Activated CD8-positive, alpha-beta T cell treated with anti-CD3 and anti-CD28 coated beads for 36 hours (primary cell): ENCODE results near the gene ELANE. TPM values are rescaled to one million over a fixed set of nuclear protein-coding genes. Genes with fewer than 3 reads are reported as not detected.
A peak's percentile ranks its signal among the peaks of the same experiment; 100 is the strongest.

Experiments
- ATAC-seq: fragments of 200-7000 bp; cut with Tn5 transposase; one replicate; pipeline ENCODE4 v1.10.0; 2021; ENCODE audit warnings: mild to moderate bottlenecking, moderate library complexity
- CTCF ChIA-PET: fragments of 350-600 bp; sonication (Branson Sonifier 250); formaldehyde crosslinking; loops from one replicate; lab custom pipeline; 2021; ENCODE audit warnings: antibody characterized with exemption; lab: Charles Lee
- POLR2A ChIA-PET: fragments of 350-600 bp; sonication (Branson Sonifier 250); formaldehyde crosslinking; loops from one replicate; lab custom pipeline; 2021; ENCODE audit warnings: antibody characterized with exemption; lab: Charles Lee
- DNase-seq: peaks from one replicate; pipeline ENCODE4 v3.0.0-alpha.2; 2020
- H3K27ac Mint-ChIP-seq: one replicate; pipeline ENCODE4 v1.8.0; 2021; ENCODE audit warnings: mild to moderate bottlenecking, mixed read lengths
- H3K27me3 Mint-ChIP-seq: one replicate; pipeline ENCODE4 v1.8.0; 2021; ENCODE audit warnings: mixed read lengths
- H3K36me3 Mint-ChIP-seq: one replicate; pipeline ENCODE4 v1.8.0; 2021; ENCODE audit warnings: low read depth, mixed read lengths
- H3K4me1 Mint-ChIP-seq: one replicate; pipeline ENCODE4 v1.8.0; 2021; ENCODE audit warnings: low read depth, mixed read lengths
- H3K4me3 Mint-ChIP-seq: one replicate; pipeline ENCODE4 v1.8.0; 2021; ENCODE audit warnings: mild to moderate bottlenecking, moderate library complexity, mixed read lengths
- H3K9me3 Mint-ChIP-seq: one replicate; pipeline ENCODE4 v1.8.0; 2021; ENCODE audit warnings: mixed read lengths
- intact Hi-C: fragments of 100-400 bp; cut with micrococcal nuclease; formaldehyde crosslinking; loops from one replicate; pipeline ENCODE4 v1.10.0; 2022
- total RNA-seq, 2 experiments: library from RNA; stranded (reverse); gene quantifications; one replicate each; pipeline ENCODE4 v1.2.3, GENCODE V29; 2021
- TF ChIP-seq, protein P1 (sequence below): fragments of 200-600 bp; IDR thresholded peaks from one replicate; pipeline ENCODE4 v1.8.0; 2022; ENCODE audit warnings: antibody characterized with exemption, mild to moderate bottlenecking

The ELANE gene
- total RNA-seq, 2 experiments from 2014 or later: not detected

DNA sequence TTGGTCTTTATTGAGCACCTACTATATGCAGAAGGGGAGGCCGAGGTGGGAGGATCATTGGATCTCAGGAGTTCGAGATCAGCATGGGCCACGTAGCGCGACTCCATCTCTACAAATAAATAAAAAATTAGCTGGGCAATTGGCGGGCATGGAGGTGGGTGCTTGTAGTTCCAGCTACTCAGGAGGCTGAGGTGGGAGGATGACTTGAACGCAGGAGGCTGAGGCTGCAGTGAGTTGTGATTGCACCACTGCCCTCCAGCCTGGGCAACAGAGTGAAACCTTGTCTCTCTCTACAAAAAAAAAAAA lies 11.2 kb downstream of the ELANE start:
- Mint-ChIP-seq H3K4me3 (peak overlapping the region; percentile 26), H3K27me3 (peaks cover 11% of the 10 kb centered on the region), H3K4me1 (peaks cover 14% of the 10 kb centered on the region), H3K36me3 (no peaks in the 10 kb centered on the region), H3K9me3 (no peaks in the 10 kb centered on the region), H3K27ac (no peak overlapping the region)
- intact Hi-C loops: loop anchor here (2.0 kb wide), 1 partner anchor 58 kb away; no protein-coding TSS in a partner anchor
- DNase-seq: no peak
- no peak for ATAC-seq
- ChIA-PET CTCF (interaction anchor here (0.6 to 2.5 kb wide), 27 partner anchors 9 to 378 kb away, joined by 3 to 31 read pairs (median 4); partner anchors contain the start of genes KISS1R, MED16, RNU6-9 and WDR18), POLR2A (interaction anchor here (1.3 to 2.8 kb wide), 6 partner anchors 9 to 121 kb away, joined by 3 to 9 read pairs (median 4); partner anchors contain the start of genes MED16, RNU6-9 and WDR18)
- TF ChIP-seq, protein P1, sequence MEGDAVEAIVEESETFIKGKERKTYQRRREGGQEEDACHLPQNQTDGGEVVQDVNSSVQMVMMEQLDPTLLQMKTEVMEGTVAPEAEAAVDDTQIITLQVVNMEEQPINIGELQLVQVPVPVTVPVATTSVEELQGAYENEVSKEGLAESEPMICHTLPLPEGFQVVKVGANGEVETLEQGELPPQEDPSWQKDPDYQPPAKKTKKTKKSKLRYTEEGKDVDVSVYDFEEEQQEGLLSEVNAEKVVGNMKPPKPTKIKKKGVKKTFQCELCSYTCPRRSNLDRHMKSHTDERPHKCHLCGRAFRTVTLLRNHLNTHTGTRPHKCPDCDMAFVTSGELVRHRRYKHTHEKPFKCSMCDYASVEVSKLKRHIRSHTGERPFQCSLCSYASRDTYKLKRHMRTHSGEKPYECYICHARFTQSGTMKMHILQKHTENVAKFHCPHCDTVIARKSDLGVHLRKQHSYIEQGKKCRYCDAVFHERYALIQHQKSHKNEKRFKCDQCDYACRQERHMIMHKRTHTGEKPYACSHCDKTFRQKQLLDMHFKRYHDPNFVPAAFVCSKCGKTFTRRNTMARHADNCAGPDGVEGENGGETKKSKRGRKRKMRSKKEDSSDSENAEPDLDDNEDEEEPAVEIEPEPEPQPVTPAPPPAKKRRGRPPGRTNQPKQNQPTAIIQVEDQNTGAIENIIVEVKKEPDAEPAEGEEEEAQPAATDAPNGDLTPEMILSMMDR: no peak

DNA sequence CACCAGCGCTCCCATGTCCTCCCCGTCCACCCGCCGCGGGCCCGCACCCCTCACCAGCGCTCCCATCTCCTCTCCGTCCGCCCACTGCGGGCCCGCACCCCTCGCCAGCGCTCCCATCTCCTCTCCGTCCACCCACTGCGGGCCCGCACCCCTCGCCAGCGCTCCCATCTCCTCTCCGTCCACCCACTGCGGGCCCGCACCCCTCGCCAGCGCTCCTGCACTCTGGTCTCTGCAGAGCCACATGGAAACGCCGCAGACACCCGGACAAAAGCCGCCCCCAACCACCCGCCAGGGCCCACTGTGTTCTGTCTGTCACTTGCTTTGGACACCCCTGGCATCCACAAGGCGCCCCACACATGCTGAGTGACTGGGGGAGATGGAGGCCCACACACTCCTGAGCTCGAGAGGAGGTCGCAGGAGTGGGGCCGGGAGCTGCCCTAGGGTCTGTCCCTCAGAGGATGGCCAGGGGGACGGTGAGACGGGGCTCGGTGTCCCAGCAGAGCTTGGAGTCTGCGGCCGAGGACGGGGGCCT lies 14.7 kb downstream of the ELANE start:
- no peak for ATAC-seq
- H3K36me3 Mint-ChIP-seq: peaks cover 7% of the 10 kb centered on the region
- CTCF ChIA-PET: no interaction called here
- H3K4me1 Mint-ChIP-seq: peaks cover 15% of the 10 kb centered on the region
- no peak overlapping the region for H3K4me3 Mint-ChIP-seq
- peaks cover 2% of the 10 kb centered on the region for H3K9me3 Mint-ChIP-seq
- no peak for DNase-seq
- H3K27ac Mint-ChIP-seq: no peak overlapping the region
- H3K27me3 Mint-ChIP-seq: peaks cover 3% of the 10 kb centered on the region
- intact Hi-C loops: no loop called here
- POLR2A ChIA-PET: interaction anchor here (0.6 kb wide), 1 partner anchor 66 kb away, joined by 3 read pairs; no protein-coding TSS in a partner anchor
- TF ChIP-seq, protein P1: no peak

DNA sequence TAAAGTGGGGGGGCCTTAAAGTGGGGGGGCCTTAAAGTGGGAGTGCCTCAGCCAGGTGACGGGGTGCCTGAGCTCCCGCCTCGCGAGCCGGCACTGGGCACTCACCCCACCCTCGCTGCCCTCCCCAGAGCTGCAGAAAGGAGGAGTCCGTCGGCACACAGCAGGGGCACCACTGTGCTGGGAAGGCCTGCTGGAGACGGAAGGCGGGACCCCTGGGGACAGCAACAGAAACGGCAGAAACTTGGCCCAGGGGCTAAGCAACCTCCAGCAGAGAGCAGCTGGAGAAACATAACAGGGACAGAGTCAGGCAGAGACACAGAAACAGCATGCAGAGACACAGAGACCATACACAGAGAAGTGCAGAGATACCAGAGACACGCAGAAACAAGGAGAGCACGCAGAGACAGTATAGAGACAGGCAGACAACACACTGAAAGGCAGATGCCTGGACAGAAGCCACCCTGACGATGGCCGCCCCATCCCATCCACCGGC lies 15.2 kb downstream of the ELANE start:
- H3K27ac Mint-ChIP-seq: no peak overlapping the region
- H3K4me3 Mint-ChIP-seq: no peak overlapping the region
- DNase-seq (no peak), ATAC-seq (no peak)
- ChIA-PET POLR2A (interaction anchor here (0.6 kb wide), 1 partner anchor 66 kb away, joined by 3 read pairs; no protein-coding TSS in a partner anchor), CTCF (no interaction called here)
- peaks cover 2% of the 10 kb centered on the region for H3K9me3 Mint-ChIP-seq
- intact Hi-C loops: no loop called here
- H3K4me1 Mint-ChIP-seq: peaks cover 19% of the 10 kb centered on the region
- peaks cover 9% of the 10 kb centered on the region for H3K36me3 Mint-ChIP-seq
- TF ChIP-seq, protein P1: no peak
- peaks cover 3% of the 10 kb centered on the region for H3K27me3 Mint-ChIP-seq

DNA sequence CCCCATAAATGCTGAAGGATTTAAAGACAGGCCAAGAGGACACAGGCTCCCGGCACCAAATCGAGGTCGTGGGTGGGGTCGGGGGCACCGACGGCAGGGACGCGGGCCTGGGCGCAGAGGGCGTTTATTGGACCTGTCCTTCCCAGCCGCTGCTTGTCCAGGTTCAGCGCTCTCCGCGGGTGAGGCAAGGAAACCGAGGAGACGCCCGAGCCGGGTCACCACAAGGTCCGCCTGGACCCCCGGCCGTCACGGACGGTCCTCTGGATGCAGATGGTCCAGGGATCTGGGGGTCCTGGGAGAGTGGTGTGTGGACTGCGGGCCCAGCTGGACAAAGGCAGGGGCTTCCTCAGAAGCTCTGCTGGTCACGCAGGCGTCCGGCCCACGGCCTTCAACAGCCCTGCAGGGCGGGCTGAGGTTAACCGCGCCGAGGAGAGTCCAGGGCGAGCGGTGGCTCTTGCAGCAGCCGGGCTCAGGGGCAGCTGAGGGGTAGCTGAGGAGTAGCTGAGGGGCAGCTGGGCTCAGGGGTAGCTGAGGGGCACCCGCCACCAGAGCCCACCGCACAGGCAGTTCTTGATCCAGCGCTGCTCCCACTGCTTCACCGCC lies 15.9 kb downstream of the ELANE start:
- no peak for DNase-seq
- TF ChIP-seq, protein P1: no peak
- no peak for ATAC-seq
- H3K4me3 Mint-ChIP-seq: no peak overlapping the region
- POLR2A ChIA-PET: interaction anchor here (0.6 kb wide), 1 partner anchor 67 kb away, joined by 3 read pairs; no protein-coding TSS in a partner anchor
- H3K27ac Mint-ChIP-seq: no peak overlapping the region
- CTCF ChIA-PET: no interaction called here
- intact Hi-C loops: no loop called here
- H3K4me1 Mint-ChIP-seq: peaks cover 18% of the 10 kb centered on the region
- H3K36me3 Mint-ChIP-seq: peaks cover 9% of the 10 kb centered on the region
- no peaks in the 10 kb centered on the region for H3K27me3 Mint-ChIP-seq
- peaks cover 2% of the 10 kb centered on the region for H3K9me3 Mint-ChIP-seq
